Activated CD8-positive, alpha-beta memory T cell treated with anti-CD3 and anti-CD28 coated beads for 24 hours (primary cell): ENCODE measurements around the gene CRTAC1.
A peak's percentile ranks its signal among the peaks of the same experiment; 100 is the strongest.

ENCODE experiments used
- DNase-seq: peaks from one replicate; pipeline ENCODE4 v3.0.0-alpha.2; 2020

CRTAC1 gene

GRCh38 chr10:98029149-98030092, 1.0 kb downstream of the CRTAC1 start:
- DNase-seq, result no peak

DNA sequence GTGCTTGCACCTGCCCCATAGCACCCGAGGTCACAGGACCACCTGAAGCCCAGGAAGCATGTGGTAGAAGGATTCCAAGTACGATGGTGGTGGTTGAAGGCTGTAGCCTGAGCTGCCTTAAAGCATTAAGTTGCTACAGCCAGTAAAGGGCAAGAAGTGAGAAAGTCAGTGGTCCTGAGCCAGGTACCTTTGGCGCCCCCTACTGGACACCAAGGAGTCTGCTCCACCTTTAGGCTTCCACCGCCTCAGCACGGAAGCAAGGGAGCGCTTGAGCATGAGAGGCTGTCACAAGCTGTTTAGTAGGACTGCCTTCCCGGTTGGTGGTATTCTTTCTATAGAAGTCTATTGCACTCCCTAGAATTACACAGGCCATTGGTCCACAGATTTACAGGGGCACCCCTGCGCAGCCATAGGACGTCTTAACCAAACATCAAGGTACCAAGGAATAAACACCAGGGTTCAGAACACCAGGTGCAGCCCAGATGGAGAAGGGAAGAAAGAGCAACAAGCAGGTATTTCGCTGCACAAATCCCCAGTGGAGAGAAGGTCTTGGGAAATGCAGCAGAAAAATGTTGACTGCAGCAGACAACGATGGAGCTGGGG, 2.2 kb downstream of the CRTAC1 start:
- DNase-seq, result peak; percentile 78

- no peak for DNase-seq
These were observed 7.4 kb downstream of the CRTAC1 start for GRCh38 chr10:98023024-98023423.

- no peak for DNase-seq
These were observed 9.6 kb downstream of the CRTAC1 start for GRCh38 chr10:98020784-98021183.

DNA sequence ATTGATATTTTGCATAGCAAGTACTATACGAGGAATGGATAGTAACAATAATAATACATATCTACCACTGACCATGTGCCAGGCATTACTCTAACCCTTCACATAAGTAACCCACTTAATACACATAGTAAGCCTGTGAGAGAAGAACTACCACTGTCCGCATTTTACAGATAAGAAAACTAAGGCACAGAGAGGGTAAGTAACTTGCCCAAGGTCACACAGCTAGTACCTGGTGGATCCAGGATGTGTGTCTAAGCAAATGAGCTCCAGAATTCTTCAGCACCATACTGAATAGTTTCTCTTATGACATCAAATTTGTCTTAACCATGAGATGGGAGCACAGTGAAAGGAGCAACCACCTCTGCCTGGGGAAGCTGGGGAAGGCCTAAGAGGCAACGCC, 10.2 kb downstream of the CRTAC1 start:
- DNase-seq, result no peak

GRCh38 chr10:98019784-98020183, 10.6 kb downstream of the CRTAC1 start:
- DNase-seq, result no peak

DNA sequence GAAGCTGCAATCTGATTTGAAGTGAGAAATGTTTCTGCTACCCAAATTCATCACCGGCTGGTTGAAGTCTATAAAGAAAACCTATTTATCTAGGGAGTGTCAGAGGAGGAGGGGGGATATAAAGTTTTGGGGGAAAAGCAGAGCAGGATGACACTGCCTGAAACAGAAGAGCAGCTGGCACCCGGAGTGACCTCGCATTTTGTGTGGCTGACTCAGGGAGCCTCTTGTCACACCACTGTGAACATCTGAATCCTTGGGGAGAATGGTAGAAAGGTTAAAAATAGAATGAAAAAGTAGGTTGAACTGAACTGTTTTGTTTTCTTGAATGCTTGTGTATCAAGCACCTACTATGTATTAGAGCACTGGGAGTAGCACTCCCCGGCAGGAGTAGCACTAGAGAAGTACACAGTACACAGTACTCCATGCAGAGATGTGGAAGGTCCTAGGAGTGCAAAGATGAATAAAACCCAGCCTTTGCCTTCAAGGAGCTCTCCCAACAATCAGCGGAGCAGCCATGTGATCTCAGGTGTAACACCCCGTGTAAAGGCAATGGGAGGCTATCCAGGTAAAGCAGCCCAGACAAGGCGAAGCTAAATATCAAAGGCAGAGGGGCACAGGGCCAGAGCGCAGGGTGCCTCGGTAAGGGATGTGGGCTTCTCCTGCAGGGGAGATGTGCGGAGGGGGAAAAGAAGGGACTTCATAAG, 13.5 kb downstream of the CRTAC1 start:
- peak; percentile 26 for DNase-seq

DNA sequence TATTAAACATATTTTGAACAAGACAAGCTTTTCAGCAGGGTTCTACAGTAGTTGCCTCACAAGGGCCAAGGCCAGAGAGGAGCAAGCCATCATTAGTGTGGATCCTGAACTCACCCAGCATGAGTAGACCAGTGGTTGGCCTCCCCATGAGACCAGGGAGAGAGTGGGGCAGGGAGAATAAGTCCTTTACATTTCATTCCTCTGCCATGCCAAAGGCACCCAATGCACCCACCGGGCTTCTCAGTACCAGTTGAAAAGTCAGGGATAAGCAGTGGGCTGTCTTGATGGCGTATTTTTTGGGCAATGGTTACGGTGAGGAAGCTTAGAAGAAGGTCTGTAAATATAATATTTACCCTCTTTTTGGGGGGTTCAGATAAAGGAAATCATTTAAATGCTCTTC, 16.6 kb downstream of the CRTAC1 start:
- DNase-seq, result no peak

GRCh38 chr10:98013122-98013521, 17.3 kb downstream of the CRTAC1 start:
- DNase-seq, result no peak

GRCh38 chr10:98012644-98013043, 17.8 kb downstream of the CRTAC1 start:
- DNase-seq, result no peak

DNA sequence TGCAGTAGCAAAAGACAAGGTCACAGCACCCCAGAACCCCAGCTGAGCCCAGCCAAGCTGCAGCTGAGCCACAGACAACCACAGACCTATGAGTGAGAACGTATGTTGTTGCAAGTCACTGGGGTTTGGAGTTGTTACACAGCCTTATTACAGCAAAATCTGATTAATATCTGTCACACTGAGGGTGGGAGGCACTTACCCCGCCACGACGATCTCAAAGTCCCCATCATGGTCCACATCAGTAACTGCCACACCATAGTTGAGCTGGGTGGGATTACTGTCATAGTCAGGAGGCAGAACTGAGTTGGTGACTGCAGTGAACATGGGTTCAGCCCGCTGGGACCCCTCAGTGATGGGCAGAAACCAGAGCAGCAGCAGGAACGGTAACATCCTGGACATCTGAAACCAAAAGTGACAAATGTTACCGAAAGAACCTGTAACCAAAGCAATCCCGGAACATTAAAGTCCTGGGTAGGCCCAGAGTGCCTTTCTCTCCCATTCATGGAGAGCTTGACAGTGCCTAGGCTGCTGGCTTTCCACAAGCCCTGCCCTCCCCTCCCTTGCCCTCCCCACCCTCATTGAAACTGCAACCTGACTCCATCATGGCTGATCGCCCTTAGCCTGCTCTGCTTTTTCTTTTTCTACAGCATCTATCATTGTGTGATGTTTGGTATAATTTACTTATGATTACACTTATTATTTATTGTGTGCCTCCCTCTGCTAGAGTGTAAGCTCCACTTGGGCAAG, 19.3 kb downstream of the CRTAC1 start:
- DNase-seq, result no peak

DNA sequence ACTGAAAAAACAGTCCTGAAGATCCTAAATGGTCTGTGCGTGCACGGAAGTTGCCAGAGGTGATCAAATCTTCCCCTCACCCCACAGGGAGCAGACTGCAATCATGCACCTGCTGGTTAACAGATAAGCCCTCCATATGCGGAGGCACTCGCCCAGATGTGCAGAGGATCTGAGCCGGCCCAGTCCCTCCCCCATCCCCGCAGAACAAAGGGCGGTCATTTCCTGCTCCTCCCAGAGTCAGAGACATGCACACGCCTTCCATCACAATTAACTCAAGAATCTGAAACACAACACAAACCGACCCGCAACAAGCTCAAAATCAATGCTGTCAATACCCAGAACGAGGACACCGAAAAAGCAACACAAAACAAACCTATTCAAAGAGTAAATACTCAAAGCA, 24.2 kb downstream of the CRTAC1 start:
- no peak for DNase-seq

DNA sequence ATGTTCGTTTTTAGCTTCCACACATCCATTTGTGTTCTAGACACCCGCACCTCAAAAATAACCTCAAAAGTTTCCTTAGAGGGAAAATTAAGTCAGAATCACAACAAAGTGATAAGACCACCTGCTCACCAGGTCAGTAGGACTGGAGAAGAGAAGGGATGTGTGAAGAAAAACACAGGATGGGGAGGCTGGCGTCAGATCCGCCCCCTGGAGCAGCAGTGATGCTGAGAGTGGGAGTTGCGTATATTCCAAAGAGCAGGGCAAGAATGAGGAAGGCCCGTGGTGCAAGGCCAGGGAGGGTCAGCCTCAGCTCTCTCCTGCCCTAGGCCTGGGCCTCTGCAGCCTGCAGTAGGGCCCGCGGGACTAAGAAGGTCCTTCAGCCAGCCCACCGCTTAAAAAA, 28.7 kb downstream of the CRTAC1 start:
- DNase-seq, result no peak

DNA sequence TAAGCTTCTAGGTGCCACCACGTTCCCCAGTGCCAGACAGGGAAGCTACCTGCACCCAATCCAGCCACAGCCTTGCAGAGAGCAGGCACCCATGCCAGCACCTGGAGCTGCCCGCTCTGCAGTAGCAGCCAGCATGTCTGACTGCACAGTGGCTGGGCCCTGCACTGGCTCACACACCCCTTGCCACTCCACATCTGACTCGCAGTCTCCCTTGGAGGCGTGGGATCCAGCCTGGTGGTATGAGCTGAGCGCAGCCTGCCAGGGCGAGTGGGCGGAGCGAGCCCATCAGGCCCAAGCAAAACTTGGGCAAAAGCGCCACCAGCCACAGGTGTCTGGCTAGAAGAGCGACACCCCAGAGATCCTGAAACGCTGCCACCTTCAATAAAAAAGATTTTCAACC, 30.1 kb downstream of the CRTAC1 start:
- no peak for DNase-seq

GRCh38 chr10:97999923-98000248, 30.5 kb downstream of the CRTAC1 start:
- no peak for DNase-seq

DNA sequence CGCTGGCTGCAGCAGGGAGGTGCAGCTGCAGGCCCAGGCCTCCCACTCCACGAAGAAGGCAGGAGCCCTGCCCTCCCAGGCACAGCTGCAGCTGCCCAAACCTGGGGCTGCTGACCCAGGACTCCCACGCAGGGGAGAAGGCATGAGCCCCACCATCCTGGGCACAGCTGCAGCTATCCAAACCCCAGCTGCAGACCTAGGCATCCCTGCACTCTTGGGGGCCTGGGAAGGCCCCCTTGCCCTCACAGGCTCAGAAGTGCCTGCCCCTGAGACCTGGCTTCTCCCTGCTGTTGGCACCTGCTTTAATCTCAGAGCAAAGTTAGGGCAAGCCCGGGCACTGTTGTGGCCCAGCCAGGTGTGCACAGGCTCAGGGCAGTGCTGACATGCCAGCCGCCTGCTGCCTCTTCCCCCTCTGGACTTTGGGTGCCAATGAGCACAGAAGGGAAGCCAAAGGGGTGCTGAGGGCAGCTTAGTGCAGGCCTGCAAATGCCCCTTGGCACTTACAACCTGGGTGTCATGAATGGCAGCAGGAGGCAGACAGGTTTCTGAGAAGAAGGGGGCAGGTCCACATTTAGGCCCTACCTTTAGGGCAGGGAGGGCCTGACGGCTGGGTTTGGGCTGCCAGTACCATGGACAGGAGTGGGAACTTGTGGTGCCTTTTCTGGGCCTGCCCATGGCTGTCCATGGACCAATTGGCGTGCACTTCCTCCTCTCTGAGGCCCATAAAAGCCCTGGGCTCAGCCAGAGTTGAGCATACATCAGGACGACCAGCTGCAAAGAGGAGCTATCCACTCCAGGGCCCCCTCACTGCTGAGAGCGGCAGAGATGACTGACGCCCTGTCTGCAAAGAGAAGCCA, 31.1 kb downstream of the CRTAC1 start:
- DNase-seq, result no peak

- no peak for DNase-seq
These were observed 38.5 kb downstream of the CRTAC1 start for GRCh38 chr10:97991871-97992270.

DNA sequence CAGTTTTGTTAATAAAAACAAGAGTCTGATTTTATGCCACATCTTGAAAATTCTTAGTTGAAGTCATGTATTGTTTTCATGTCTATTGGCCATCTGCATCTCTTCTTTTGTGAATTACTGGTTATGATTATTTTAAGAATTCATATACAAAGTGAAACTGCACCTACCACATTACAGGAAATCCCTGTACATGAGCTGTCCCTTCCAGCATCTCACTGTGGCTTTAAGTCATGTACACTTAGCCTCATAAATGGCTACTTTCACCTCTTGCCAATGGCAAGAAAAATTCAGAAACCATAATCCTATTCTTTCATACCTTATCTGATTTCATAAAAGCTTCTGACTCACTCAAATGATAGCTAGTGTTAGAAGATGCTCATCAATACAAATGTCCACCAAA, 48.6 kb downstream of the CRTAC1 start:
- no peak for DNase-seq

DNA sequence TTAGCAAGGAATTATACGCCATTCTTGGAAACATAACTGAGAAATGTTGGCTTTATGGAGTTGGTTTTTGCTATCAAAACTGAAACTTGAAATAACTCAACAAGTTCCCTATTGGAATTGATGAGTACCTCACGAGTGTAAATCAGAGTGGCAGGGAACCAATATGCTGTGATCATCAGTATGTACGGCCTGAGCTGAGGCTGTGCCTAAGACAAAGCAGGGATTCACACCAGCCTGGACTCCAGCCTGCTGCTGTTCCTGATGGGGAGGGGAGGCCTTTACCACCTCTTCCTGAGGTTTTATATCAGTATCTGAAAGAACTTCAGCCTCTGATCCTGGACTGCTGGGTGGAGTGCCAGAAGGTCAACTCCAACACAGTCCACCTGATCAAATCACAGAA, 52.7 kb downstream of the CRTAC1 start:
- no peak for DNase-seq

DNA sequence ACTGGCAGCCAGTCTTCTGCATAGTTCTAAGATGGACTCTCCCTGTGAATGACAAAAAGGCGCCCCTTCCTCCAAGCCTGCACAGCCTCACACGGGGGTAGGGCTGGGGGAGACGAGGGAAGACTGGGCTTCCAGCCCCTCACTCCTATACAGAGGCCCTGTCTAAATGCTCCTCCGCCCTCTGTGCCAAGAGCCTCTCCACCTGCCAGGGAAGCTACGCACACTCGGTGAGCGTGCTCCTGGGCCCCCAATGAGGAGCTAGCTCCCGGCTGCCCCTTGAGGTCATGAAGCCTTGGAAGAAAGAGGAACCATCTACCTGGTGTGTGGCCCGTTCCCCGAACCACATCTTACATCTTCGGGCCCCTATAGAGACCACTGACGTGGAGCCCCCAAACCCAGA, 54.8 kb downstream of the CRTAC1 start:
- no peak for DNase-seq

GRCh38 chr10:97974526-97975525, 55.6 kb downstream of the CRTAC1 start:
- no peak for DNase-seq
